Measurements from ENCODE around the gene LAMTOR2. TPM values are rescaled to one million over a fixed set of nuclear protein-coding genes. Genes with fewer than 3 reads are reported as not detected.
A peak's percentile ranks its signal among the peaks of the same experiment; 100 is the strongest.

The LAMTOR2 gene
- total and polyA plus RNA-seq, 9 of the 15 experiments (the other 6 are each of a cell fraction or from before 2014, with no cell fraction given), result 39.0 to 161 (median 74.6) TPM

DNA sequence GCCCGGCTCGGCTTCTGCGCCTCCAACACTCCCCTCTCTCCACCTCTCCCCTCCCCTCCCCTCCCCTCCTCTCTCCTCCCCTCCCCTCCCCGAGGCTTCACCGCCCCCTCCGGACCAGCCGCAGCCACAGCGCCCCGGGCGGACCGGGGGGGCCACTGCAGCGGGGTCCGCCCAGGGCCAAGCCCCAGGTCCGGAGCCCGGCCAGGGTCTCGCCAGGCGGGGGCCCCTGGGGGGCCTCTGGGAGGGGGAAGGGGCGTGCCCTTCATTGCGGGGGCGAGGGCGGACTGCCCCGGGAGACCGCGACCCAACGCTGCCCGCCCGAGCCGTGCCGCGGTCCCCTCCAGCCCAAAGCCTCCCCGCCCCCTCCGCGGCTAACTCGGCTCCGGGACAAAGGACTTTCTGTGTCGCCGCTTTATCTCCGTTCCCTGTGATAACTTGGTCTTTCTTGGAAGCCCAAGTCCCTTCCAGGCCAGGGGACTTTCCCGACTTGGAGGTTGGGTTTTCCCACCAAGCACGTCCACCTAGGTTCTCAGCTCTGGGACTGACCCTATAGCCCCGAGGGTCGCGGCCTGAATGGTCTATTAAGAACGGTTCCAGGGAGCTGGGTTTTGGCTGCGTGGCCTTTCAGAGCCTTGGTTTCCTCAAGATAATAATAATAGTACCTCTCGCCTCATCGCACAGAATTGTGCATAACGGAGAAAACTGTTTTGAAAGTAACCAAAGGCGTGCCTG, 648 bp upstream of the LAMTOR2 start, which contains the start of gene UBQLN4 (continued):
- TF ChIP-seq, protein P1, sequence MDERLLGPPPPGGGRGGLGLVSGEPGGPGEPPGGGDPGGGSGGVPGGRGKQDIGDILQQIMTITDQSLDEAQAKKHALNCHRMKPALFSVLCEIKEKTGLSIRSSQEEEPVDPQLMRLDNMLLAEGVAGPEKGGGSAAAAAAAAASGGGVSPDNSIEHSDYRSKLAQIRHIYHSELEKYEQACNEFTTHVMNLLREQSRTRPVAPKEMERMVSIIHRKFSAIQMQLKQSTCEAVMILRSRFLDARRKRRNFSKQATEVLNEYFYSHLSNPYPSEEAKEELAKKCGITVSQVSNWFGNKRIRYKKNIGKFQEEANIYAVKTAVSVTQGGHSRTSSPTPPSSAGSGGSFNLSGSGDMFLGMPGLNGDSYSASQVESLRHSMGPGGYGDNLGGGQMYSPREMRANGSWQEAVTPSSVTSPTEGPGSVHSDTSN (CRISPR knock-in tag; IDR thresholded peaks at IDR 0.05; ENCODE audit: low read depth), result no peak
- TF ChIP-seq, protein P1 (tag; conservative IDR thresholded peaks at IDR 0.05; ENCODE audit: low read depth), result no peak
- TF ChIP-seq ZNF668 (CRISPR knock-in tag; IDR thresholded peaks at IDR 0.05), result no peak
- no peak; the same call in 1 of the 2 replicates for TF ChIP-seq ZNF197 (CRISPR knock-in tag; IDR thresholded peaks at IDR 0.05; ENCODE audit: low read depth)
- no peak for TF ChIP-seq ZBTB8A (IDR thresholded peaks at IDR 0.05; ENCODE audit: partially characterized antibody)
- no peak for TF ChIP-seq ZNF224 (CRISPR knock-in tag; IDR thresholded peaks at IDR 0.05)
- TF ChIP-seq TAF9B (IDR thresholded peaks at IDR 0.05; ENCODE audit: partially characterized antibody), result no peak
- TF ChIP-seq SMARCB1 (IDR thresholded peaks at IDR 0.05; ENCODE audit: insufficient read length, low read depth), result no peak
- no peak for TF ChIP-seq ZC3H8 (IDR thresholded peaks at IDR 0.05)
- no peak for TF ChIP-seq ZNF184 (CRISPR knock-in tag; IDR thresholded peaks at IDR 0.05)
- TF ChIP-seq ZKSCAN3 (CRISPR knock-in tag; IDR thresholded peaks at IDR 0.05), result no peak
- 0 out of 2 replicates have a peak, but pooled peaks have one; percentile 6 for TF ChIP-seq TAF7 (tag; IDR thresholded peaks at IDR 0.05)
- no peak for TF ChIP-seq STAT5B (CRISPR knock-in tag; IDR thresholded peaks at IDR 0.05)
- no peak for TF ChIP-seq RUNX1 (IDR thresholded peaks at IDR 0.05; ENCODE audit: low read depth)
- no peak for TF ChIP-seq PRMT5 (CRISPR knock-in tag; IDR thresholded peaks at IDR 0.05)
- no peak for TF ChIP-seq BHLHE40 (IDR thresholded peaks at IDR 0.05; ENCODE audit: low read length)
- TF ChIP-seq SREBF2 (CRISPR knock-in tag; IDR thresholded peaks at IDR 0.05), result no peak
- TF ChIP-seq ZNF316 (IDR thresholded peaks at IDR 0.05), result no peak
- no peak for TF ChIP-seq POLR2AphosphoS2 (IDR thresholded peaks at IDR 0.05; ENCODE audit: low read length)
- no peak for TF ChIP-seq MCM5 (IDR thresholded peaks at IDR 0.05; ENCODE audit: low read depth)
- TF ChIP-seq CBX1 (IDR thresholded peaks at IDR 0.05; ENCODE audit: low read depth), result peak; percentile 62; the same call in 1 of the 2 replicates
- TF ChIP-seq, protein P2, sequence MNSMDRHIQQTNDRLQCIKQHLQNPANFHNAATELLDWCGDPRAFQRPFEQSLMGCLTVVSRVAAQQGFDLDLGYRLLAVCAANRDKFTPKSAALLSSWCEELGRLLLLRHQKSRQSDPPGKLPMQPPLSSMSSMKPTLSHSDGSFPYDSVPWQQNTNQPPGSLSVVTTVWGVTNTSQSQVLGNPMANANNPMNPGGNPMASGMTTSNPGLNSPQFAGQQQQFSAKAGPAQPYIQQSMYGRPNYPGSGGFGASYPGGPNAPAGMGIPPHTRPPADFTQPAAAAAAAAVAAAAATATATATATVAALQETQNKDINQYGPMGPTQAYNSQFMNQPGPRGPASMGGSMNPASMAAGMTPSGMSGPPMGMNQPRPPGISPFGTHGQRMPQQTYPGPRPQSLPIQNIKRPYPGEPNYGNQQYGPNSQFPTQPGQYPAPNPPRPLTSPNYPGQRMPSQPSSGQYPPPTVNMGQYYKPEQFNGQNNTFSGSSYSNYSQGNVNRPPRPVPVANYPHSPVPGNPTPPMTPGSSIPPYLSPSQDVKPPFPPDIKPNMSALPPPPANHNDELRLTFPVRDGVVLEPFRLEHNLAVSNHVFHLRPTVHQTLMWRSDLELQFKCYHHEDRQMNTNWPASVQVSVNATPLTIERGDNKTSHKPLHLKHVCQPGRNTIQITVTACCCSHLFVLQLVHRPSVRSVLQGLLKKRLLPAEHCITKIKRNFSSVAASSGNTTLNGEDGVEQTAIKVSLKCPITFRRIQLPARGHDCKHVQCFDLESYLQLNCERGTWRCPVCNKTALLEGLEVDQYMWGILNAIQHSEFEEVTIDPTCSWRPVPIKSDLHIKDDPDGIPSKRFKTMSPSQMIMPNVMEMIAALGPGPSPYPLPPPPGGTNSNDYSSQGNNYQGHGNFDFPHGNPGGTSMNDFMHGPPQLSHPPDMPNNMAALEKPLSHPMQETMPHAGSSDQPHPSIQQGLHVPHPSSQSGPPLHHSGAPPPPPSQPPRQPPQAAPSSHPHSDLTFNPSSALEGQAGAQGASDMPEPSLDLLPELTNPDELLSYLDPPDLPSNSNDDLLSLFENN (IDR thresholded peaks at IDR 0.05; ENCODE audit: low read depth in 2 of 2, low read length in 2 of 2), result no peak
- TF ChIP-seq, protein P3, sequence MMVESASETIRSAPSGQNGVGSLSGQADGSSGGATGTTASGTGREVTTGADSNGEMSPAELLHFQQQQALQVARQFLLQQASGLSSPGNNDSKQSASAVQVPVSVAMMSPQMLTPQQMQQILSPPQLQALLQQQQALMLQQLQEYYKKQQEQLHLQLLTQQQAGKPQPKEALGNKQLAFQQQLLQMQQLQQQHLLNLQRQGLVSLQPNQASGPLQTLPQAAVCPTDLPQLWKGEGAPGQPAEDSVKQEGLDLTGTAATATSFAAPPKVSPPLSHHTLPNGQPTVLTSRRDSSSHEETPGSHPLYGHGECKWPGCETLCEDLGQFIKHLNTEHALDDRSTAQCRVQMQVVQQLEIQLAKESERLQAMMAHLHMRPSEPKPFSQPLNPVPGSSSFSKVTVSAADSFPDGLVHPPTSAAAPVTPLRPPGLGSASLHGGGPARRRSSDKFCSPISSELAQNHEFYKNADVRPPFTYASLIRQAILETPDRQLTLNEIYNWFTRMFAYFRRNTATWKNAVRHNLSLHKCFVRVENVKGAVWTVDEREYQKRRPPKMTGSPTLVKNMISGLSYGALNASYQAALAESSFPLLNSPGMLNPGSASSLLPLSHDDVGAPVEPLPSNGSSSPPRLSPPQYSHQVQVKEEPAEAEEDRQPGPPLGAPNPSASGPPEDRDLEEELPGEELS (CRISPR knock-in tag; IDR thresholded peaks at IDR 0.05; ENCODE audit: borderline replicate concordance), result no peak
